ENCODE data around the gene KRTAP9-2.
"Not testable (repeated sequence)": the region's sequence is repeated elsewhere in the genome, so short reads cannot be mapped to it uniquely, and the experiment has no call there.

The KRTAP9-2 gene

GRCh38 chr17:41226598-41227095 lies at the start of gene KRTAP9-2:
TSS of gene KRTAP9-2 (plus strand) at chr17:41226648. CDS start at chr17:41226655, 7 bp downstream.
- DNase-seq: not testable (repeated sequence)

DNA sequence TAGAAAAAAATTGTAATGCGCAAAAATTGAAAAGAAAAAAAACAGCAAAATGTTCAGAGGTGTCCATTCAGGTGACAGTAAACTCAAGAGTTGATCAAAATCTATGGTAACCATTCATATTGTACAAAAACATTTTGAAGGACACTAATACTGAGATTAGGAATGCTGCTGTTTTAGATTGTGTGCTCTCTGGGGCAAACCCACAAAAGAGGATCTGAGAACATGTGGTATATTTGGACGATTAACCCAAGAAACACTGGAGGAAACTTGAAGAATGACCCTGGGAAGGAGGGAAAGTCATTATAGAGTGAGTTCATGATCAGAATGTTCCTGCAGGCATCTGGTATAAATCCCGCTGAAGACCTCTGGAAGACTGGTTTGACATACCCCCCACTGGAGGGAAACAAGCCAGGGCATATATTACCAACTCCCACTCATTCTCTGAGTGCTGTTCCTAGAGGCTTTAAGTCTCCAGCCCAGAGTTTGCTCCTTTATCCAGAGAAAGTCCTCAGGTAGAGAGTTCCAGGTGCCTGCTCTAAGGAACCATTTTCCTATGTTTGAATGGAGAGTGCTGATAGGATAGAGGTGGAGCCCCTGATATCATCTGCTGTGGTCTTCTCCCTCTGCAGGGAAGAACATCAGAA lies 49.6 kb upstream of the KRTAP9-2 start:
- no peak for DNase-seq

DNA sequence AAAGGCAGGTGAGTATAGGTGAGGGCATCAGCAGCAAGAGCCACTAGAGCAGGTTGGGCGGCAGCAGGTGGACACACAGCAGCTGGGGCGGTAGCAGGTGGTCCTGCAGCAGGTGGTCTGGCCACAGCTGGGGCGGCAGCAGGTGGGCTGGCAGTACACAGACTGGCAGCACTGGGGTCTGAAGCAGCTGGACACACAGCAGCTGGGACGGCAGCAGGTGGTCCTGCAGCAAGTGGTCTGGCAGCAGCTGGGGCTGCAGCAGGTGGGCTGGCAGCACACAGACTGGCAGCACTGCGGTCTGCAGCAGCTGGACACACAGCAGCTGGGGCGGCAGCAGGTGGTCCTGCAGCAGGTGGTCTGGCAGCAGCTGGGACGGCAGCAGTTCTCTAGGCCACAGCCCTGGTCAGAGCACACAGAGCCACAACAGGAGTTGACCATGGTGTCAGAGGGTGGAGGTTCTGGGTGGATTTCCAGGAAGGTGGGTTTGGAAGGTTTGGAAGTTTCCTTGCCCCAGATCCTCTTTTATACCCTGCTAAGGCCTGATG lies 48.6 kb upstream of the KRTAP9-2 start, which contains the start of gene KRTAP4-2:
Gene KRTAP4-2 (minus strand): TSS at position 495 of the 545 bp plus-strand sequence. CDS start 57 bp downstream, at position 438.
- no peak for DNase-seq

DNA sequence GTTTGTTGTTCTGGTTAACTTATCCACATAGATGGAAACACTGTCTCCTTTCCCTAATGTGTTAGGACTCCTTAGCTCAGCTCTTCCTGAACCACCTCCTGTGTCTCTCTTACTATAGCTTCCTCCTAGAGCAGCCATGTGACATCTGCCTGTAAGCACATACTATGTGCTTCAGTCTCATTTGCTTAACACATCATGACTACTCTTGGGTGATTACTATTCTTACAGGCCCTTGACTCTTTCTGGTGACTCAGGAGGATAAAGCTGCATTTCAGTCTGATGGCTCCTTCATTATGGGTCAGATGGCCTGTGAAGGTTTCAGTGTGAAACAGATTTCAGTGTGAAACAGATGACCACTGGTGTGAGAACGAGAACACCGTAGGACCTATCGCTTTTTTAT lies 48.1 kb upstream of the KRTAP9-2 start:
- no peak for DNase-seq

- DNase-seq: no peak
Observed at GRCh38 chr17:41178843-41179616, 47.4 kb upstream of the KRTAP9-2 start.

DNA sequence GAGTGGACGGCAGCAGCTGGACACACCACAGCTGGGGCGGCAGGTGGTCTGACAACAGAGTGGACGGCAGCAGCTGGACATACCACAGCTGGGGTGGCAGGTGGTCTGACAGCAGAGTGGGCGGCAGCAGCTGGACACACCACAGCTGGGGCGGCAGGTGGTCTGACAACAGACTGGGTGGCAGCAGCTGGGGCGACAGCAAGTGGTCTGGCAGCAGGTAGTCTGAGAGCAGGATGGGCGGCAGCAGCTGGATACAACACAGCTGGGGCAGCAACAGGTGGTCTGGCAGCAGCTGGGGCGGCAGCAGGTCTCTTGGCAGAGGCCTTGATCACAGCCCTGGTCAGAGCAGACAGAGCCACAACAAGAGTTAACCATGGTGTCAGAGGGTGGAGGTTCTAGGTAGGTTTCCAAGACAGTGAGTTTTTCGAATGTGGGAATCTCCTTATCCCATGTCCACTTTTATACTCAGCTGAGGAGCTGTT lies 41.9 kb upstream of the KRTAP9-2 start, which contains the start of gene KRTAP4-1:
Gene KRTAP4-1 (minus strand): TSS at position 432 of the 482 bp plus-strand sequence. CDS start 57 bp downstream, at position 375.
- DNase-seq: no peak

- no peak for DNase-seq
Observed at GRCh38 chr17:41185001-41185400, 41.4 kb upstream of the KRTAP9-2 start.

- DNase-seq: no peak
Observed at GRCh38 chr17:41186872-41187271, 39.6 kb upstream of the KRTAP9-2 start.

GRCh38 chr17:41189837-41190318 lies 36.6 kb upstream of the KRTAP9-2 start, which contains the start of gene KRTAP9-1:
TSS of gene KRTAP9-1 (plus strand) at chr17:41189887. CDS start at chr17:41189887, 0 bp downstream.
- not testable (repeated sequence) for DNase-seq

GRCh38 chr17:41190328-41190727 lies 36.1 kb upstream of the KRTAP9-2 start:
- no peak for DNase-seq

DNA sequence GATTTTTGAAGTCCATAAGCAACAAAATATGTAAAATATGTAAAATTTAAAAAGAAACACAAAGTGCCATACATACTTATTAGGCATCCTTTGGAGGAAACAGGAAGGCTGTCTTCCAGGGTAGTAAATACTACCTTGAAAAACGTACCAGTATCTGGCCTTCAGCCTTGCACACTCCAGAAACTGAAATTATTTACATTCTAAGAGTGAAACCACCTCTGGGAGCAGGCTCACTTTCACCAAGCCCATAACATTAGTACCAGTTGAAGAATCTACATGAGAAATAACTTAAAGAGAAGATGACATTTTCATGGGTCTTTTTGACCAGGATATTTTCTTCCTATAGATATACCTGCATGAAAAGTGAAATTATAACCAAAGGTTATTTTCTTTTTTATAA lies 30.4 kb upstream of the KRTAP9-2 start:
- no peak for DNase-seq

GRCh38 chr17:41199421-41200078 lies 26.9 kb upstream of the KRTAP9-2 start:
- DNase-seq: no peak

DNA sequence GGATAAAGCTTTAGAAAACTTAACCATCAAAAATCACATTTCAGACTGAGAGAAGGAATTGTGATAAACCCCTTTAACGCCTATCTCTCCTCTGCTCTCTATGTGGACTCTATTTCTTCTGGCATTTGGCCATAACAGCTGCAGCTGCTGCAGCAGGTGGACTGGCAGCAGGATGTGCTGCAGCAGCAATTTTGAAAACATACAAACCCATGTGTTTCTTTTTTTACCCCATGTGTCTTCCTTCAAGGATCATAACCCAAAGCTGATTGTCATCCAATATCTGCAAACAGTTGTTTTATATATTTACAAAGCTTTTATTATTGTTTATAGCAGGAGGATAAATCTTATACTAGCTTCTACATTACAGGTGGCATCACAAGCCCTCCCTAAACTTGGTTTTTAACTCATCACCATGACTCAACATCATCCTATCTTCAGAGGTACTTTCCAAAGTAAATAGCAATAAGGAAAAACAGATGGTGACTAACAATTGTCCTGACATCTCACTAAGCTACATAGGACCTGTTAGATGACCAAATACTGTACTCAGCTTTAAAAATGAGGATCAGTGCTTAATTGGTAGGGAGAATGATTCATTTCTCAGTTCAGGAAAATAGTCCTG lies 14.5 kb upstream of the KRTAP9-2 start:
- no peak for DNase-seq

- DNase-seq: no peak
Observed at GRCh38 chr17:41212524-41213169, 13.8 kb upstream of the KRTAP9-2 start.

DNA sequence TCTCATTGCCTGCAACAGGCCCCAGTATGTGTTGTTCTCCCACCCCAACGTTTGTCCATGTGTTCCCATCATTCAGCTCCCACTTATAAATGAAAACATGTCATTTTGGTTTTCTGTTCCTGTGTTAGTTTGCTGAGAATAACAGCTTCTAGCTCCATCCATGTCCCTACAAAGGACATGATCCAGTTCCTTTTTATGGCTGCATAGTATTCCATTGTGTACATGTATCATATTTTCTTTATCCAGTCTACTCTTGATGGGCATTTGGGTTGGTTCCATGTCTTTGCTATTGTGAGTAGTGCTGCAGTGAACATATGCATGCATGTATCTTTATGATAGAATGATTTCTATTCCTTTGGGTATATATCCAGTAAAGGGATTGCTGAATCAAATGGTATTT lies 10.8 kb upstream of the KRTAP9-2 start:
- no peak for DNase-seq

- no peak for DNase-seq
Observed at GRCh38 chr17:41223821-41224220, 2.6 kb upstream of the KRTAP9-2 start.

GRCh38 chr17:41226051-41226450 lies 397 bp upstream of the KRTAP9-2 start:
- no peak for DNase-seq

DNA sequence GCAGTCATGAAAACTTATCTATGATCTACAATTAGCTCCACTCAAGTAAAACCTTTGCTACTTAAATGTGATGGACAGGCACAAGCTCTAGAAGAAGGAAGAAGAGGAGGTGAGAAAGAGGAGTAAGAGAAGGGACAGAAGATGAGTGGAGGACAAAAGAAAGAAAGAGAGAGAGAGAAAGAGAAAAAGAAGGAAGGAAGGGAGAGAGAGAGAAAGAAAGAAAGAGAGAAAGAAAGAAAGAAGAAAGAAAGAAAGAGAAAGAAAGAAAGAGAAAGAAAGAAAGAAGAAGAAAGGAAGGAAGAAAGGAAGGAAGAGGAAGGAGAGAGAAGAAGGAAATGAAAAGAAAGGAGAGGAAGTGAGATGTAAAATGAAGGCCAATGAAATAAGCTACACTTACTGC lies 3.6 kb downstream of the KRTAP9-2 start:
- no peak for DNase-seq

DNA sequence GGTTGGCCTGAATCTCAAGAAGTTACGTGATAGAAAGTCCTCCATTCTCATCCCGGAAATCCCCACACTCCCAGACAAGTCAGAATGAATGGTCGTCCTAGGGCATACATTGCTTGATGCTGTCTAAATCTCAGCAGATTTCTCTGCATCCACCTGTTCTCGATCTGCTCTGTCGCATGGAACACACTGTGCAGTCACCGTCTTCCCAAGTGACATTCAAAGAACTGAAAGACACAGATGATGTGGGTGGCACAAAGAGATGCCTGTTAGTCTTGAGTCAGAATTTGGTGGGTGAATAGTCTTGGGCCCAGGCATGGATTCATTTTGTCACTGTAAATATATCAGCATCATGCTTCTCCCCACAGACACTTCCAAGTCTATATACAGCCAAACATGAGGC lies 5.3 kb downstream of the KRTAP9-2 start:
- DNase-seq: no peak

GRCh38 chr17:41232399-41233105 lies 6.1 kb downstream of the KRTAP9-2 start, which contains the start of gene KRTAP9-3:
TSS of gene KRTAP9-3 (plus strand) at chr17:41232449. CDS start at chr17:41232502, 53 bp downstream.
- DNase-seq: not testable (repeated sequence)

DNA sequence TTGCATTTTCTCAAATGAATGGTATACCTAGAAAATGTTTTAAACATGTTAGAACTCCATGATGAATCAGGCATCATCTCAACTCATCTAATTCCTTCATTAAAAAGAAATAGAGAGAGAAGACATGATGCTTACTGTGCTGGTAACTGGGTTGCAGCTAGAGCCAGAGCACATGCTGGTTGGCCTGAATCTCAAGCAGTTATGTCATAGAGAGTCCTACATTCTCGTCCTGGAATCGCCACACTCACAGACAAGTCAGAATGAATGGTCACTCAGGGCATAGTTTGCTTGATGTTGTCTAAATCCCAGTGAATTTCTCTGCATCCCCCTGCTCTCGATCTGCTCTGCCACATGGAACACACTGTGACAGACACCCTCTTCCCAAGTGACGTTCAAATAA lies 10.7 kb downstream of the KRTAP9-2 start:
- DNase-seq: not testable (repeated sequence)

Data from stimulated activated CD8-positive, alpha-beta memory T cell treated with anti-CD3 and anti-CD28 coated beads, Interleukin-4, amount 100 ng/mL, for 48 hours (primary cell).